Kidney epithelial cell (primary cell): ENCODE results near the gene KIFC3. TPM values are rescaled to one million over a fixed set of nuclear protein-coding genes. Genes with fewer than 3 reads are reported as not detected.

Source experiments
- DNase-seq: peaks from one replicate; pipeline ENCODE4 v3.0.0-alpha.2; 2010; ENCODE audit warnings: low read depth
- H3K27me3 ChIP-seq: 2 replicates; pipeline ENCODE4 v1.6.0; 2011; ENCODE audit warnings: low read length; ENCODE audit not compliant: control insufficient read depth, insufficient read depth
- H3K36me3 ChIP-seq: 2 replicates; pipeline ENCODE4 v1.5.1; 2011; ENCODE audit warnings: low read length; ENCODE audit not compliant: control insufficient read depth, insufficient read depth
- H3K4me3 ChIP-seq: 2 replicates; pipeline ENCODE4 v1.5.1; 2011; ENCODE audit warnings: low read depth, mild to moderate bottlenecking, control low read depth, low read length
- total RNA-seq: library from RNA; depleted of rRNA; stranded (reverse); fragments of >200 nt; gene quantifications from 2 replicates; pipeline ENCODE4 v1.2.3, GENCODE V29; 2015
- TF ChIP-seq, protein P1 (sequence below): IDR thresholded peaks from 2 replicates; pipeline ENCODE4 v1.5.1; 2011; ENCODE audit warnings: mild to moderate bottlenecking, moderate library complexity, low read length, control low read depth, inconsistent platforms; ENCODE audit not compliant: insufficient read depth, poor library complexity, severe bottlenecking

Gene KIFC3
- total RNA-seq, 1 donor from 2014 or later, result 84.9 TPM

DNA sequence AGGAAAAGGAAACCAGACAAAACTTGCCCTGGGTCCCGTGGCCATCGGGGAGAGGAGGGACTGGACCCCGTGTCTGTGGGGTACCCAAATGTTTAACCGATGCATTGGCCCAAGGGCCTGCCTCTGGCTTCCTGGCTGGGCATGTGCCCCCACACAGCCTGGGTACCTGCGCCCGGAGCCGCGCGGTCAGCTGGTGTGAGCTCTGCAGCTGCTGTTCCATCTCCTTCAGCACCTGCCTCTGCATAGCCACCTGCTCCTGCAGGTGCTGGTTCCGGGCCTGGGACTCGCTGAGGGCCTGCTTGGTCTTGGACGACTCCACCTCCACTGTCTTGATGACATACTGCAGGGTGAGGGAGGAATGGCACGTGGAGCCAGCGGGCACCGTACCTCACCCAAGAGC lies 31.9 kb downstream of the KIFC3 start:
- Histone ChIP-seq H3K27me3 (no peaks in the 10 kb centered on the region), H3K36me3 (peaks cover under 1% of the 10 kb centered on the region), H3K4me3 (no peak overlapping the region)
- DNase-seq, result no peak
- TF ChIP-seq, protein P1, sequence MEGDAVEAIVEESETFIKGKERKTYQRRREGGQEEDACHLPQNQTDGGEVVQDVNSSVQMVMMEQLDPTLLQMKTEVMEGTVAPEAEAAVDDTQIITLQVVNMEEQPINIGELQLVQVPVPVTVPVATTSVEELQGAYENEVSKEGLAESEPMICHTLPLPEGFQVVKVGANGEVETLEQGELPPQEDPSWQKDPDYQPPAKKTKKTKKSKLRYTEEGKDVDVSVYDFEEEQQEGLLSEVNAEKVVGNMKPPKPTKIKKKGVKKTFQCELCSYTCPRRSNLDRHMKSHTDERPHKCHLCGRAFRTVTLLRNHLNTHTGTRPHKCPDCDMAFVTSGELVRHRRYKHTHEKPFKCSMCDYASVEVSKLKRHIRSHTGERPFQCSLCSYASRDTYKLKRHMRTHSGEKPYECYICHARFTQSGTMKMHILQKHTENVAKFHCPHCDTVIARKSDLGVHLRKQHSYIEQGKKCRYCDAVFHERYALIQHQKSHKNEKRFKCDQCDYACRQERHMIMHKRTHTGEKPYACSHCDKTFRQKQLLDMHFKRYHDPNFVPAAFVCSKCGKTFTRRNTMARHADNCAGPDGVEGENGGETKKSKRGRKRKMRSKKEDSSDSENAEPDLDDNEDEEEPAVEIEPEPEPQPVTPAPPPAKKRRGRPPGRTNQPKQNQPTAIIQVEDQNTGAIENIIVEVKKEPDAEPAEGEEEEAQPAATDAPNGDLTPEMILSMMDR, result no peak

DNA sequence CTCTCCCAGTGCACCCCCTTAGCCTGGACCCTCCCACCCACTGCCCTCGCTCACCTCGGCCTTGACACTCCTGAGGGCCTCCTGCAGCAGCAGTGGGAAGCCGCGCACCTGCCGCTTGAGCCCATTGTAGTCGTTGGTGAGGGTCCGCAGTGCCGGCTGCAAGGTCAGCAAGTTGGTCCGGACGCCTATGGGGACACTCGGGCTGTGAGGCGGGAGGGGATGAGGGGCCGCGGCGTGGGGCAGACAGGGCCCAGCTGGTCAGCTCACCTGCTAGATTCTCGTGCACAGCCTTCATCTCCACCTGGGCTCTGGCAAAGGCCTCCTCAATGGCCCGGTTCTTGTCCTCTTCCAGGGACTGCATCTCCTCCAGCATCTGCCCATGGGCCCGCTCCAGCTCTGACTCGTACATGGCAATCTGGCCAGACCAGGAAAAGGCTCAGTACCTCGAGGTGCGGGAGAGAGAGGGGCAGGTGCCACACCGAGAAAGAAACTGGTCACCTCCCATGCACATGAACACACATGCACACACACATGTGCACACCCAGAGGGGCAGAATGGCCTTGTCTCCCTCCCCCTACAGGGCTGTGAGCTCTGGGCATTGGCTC lies 32.6 kb downstream of the KIFC3 start:
- no peak overlapping the region for H3K4me3 ChIP-seq
- no peaks in the 10 kb centered on the region for H3K36me3 ChIP-seq
- H3K27me3 ChIP-seq, result no peaks in the 10 kb centered on the region
- DNase-seq, result no peak
- TF ChIP-seq, protein P1, result no peak

DNA sequence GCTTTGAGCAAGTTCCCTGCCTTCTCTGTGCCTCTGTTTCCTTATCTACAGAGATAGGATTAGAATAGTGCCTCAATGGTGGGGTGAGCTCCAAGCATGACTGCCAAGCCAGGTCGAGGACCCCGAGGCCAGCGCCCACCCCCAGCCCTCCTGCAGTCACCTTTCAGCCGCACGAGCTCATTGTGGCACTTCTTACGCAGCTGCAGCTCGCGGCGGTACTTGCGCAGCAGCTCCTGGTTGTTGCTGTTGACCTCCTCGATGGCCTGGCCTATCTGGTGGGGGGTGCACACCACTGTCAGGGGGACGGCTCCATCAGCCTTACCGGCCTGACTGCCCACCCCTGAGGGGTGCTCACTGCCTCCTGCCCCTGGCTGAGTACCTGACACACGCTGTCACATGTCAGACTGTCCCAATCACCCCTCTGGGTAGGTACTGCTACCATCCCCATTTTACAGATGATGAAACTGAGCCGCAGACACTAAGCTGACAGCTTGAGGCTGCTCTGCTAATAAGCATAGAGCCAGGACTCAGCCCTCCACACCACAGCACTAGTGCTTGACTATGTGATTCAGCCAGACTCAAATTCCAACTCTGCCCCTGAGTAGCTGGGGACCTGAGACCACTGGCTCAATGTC lies 35.5 kb downstream of the KIFC3 start:
- no peak overlapping the region for H3K4me3 ChIP-seq
- H3K27me3 ChIP-seq, result no peaks in the 10 kb centered on the region
- TF ChIP-seq, protein P1, result no peak
- no peaks in the 10 kb centered on the region for H3K36me3 ChIP-seq
- DNase-seq, result no peak

DNA sequence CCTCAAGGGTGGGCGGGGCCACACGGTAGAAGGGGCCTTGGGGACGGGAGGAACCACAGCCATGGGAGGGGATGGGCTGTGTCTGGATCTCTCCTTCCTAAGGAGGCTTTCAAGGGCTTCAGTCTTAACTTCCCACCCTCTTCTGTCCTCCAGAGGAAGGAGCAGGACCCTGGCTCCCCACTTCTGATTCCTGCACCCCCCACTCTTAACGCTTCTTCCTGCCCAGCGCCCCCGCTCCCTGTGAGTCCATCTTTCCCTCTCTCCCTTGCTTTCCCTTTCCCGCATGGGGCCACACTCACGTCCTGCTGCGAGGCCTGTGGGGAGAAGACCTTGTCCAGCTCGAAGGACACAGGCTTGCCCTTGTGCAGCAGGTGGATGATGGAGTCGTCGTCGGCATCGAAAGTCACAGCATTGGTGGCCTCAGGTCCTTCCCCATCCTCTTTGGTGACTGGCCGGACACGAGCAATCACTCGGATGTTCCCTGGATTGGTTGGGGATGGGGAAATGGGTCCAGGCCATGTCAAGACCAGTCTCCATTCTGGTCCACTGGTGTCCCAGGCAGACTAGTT lies 37.0 kb downstream of the KIFC3 start:
- TF ChIP-seq, protein P1, result no peak
- no peak for DNase-seq
- H3K4me3 ChIP-seq, result no peak overlapping the region
- H3K27me3 ChIP-seq, result no peaks in the 10 kb centered on the region
- H3K36me3 ChIP-seq, result no peaks in the 10 kb centered on the region

DNA sequence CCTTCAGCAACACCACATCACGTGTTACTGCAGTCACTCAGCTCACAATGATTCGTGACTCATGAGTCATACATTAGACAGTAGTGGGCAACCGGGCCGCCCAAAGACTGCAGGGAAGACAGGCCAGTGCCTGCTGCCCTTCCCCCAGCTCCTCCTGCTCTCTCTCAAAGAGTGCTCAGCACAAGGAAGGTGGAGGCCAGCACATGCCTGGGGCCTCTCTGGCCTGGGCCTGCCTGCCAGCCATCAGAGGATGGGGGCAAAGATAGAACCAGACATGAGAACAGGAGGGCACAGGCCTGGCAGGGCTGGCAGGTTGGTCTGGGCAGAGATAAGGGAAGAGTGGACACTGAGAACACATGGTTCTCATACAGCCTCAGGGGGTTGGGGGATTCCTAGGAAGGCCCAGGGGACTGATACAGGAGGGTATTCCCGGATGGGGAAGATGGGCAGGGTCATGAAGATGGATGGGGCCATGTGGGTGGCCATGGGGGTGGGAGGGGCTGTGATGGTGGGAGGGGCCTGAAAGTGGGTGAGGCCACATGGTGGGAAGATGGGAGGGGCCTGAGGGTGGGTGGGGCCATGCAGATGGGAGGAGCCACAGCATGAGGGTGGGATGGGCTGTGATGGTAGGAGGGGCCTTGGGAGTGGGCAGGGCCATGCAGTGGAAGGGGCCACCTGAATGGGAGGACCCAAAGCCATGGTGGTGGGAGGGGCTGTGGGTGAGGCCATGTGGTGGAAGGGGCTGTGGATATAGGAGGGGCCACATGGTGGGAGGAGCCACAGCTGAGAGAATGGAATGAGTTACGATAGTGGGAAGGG lies 37.7 kb downstream of the KIFC3 start:
- no peaks in the 10 kb centered on the region for H3K27me3 ChIP-seq
- peak; percentile 86 for DNase-seq
- TF ChIP-seq, protein P1, result no peak
- H3K36me3 ChIP-seq, result no peaks in the 10 kb centered on the region
- H3K4me3 ChIP-seq, result no peak overlapping the region
